SHP77 treated with DMSO at 0.1 percent for 48 hours (cell line): ENCODE measurements around the gene VIT.

ENCODE experiments used
- DNase-seq: peaks from one replicate; lab custom pipeline; 2025; lab: John Stamatoyannopoulos, UW

VIT gene

GRCh38 chr2:36861896-36862295 lies 165.4 kb downstream of the VIT start:
- no peak for DNase-seq
